Muscle of leg (tissue), 11 donors: ENCODE results near the gene FICD. TPM values are rescaled to one million over a fixed set of nuclear protein-coding genes. Genes with fewer than 3 reads are reported as not detected.
A peak's percentile ranks its signal among the peaks of the same experiment; 100 is the strongest.
"Not testable (repeated sequence)": the region's sequence is repeated elsewhere in the genome, so short reads cannot be mapped to it uniquely, and the experiment has no call there.

Experiments used
- DNase-seq: peaks from one replicate; pipeline ENCODE4 v3.0.0; 2013
- H3K27ac ChIP-seq: one replicate; pipeline ENCODE4 v1.5.1; 2013; ENCODE audit warnings: mild to moderate bottlenecking, low read length, control low read depth
- H3K27me3 ChIP-seq: one replicate; pipeline ENCODE4 v1.6.1; 2013; ENCODE audit warnings: low read length; ENCODE audit not compliant: control insufficient read depth, insufficient read depth
- H3K36me3 ChIP-seq: one replicate; pipeline ENCODE4 v1.6.1; 2013; ENCODE audit warnings: low read length; ENCODE audit not compliant: control insufficient read depth, insufficient read depth
- H3K4me1 ChIP-seq: one replicate; pipeline ENCODE4 v1.6.1; 2013; ENCODE audit warnings: low read length; ENCODE audit not compliant: control insufficient read depth, insufficient read depth
- H3K4me3 ChIP-seq: one replicate; pipeline ENCODE4 v1.5.1; 2013; ENCODE audit warnings: low read length, control low read depth
- H3K9me3 ChIP-seq: replicated peaks from 2 replicates; pipeline ENCODE4 v1.6.1; 2013; ENCODE audit warnings: low read depth, low read length; ENCODE audit not compliant: control insufficient read depth
- WGBS: methylation state at CpG from one replicate; pipeline ENCODE4 v1.1.5; 2013; ENCODE audit warnings: missing lambda C conversion rate; ENCODE audit not compliant: insufficient coverage; 5-methylcytosine and 5-hydroxymethylcytosine counted together
- polyA plus RNA-seq, 8 donors: library from polyadenylated mRNA; unstranded; fragments of 120-200 nt; gene quantifications; one replicate each; pipeline versions ENCODE4 v1.2.1 to v1.2.3, GENCODE V29; 2013; ENCODE audit warnings: inconsistent platforms in 1 of 8, low replicate concordance in 1 of 8; ENCODE audit not compliant: insufficient read length in 8 of 8, insufficient read depth in 1 of 8
- total RNA-seq: library from RNA; stranded (reverse); fragments of 120-200 nt; gene quantifications from one replicate; pipeline ENCODE4 v1.2.4, GENCODE V29; 2013

The FICD gene
- total and polyA plus RNA-seq, 9 donors: 1.8 to 3.3 (median 2.5) TPM

GRCh38 chr12:108479364-108480070 lies 35.6 kb upstream of the FICD start:
- H3K9me3 ChIP-seq: no peaks in the 10 kb centered on the region
- no peak for DNase-seq
- H3K27ac ChIP-seq: no peak overlapping the region
- H3K4me3 ChIP-seq: no peak overlapping the region
- WGBS: 24% methylated on average over 2 of the region's 6 CpGs
- no peaks in the 10 kb centered on the region for H3K4me1 ChIP-seq
- H3K36me3 ChIP-seq: no peaks in the 10 kb centered on the region
- no peaks in the 10 kb centered on the region for H3K27me3 ChIP-seq

GRCh38 chr12:108482717-108483212 lies 32.3 kb upstream of the FICD start:
- Histone ChIP-seq H3K9me3 (peaks cover 2% of the 10 kb centered on the region), H3K27me3 (peaks cover 2% of the 10 kb centered on the region), H3K4me3 (no peak overlapping the region), H3K27ac (no peak overlapping the region), H3K36me3 (no peaks in the 10 kb centered on the region), H3K4me1 (no peaks in the 10 kb centered on the region)
- no peak for DNase-seq
- no CpG with 5 or more reads among the region's 11 CpGs for WGBS

GRCh38 chr12:108483213-108484059 lies 31.6 kb upstream of the FICD start:
- Histone ChIP-seq H3K27ac (no peak overlapping the region), H3K4me3 (no peak overlapping the region), H3K36me3 (no peaks in the 10 kb centered on the region), H3K9me3 (peaks cover 2% of the 10 kb centered on the region), H3K27me3 (peaks cover 2% of the 10 kb centered on the region), H3K4me1 (no peaks in the 10 kb centered on the region)
- DNase-seq: no peak
- 67% methylated on average over 2 of the region's 6 CpGs for WGBS

GRCh38 chr12:108484431-108484830 lies 30.6 kb upstream of the FICD start:
- peaks cover 2% of the 10 kb centered on the region for H3K27me3 ChIP-seq
- no peaks in the 10 kb centered on the region for H3K4me1 ChIP-seq
- no peak overlapping the region for H3K27ac ChIP-seq

GRCh38 chr12:108484845-108485244 lies 30.2 kb upstream of the FICD start:
- no peak overlapping the region for H3K27ac ChIP-seq
- H3K36me3 ChIP-seq: no peaks in the 10 kb centered on the region
- 80% methylated on average over 1 of the region's 2 CpGs for WGBS
- H3K4me3 ChIP-seq: no peak overlapping the region
- H3K4me1 ChIP-seq: no peaks in the 10 kb centered on the region
- peaks cover 2% of the 10 kb centered on the region for H3K27me3 ChIP-seq
- peaks cover 2% of the 10 kb centered on the region for H3K9me3 ChIP-seq
- no peak for DNase-seq

More at GRCh38 chr12:108484431-108484830, 30.6 kb upstream of the FICD start:
- no peak overlapping the region for H3K4me3 ChIP-seq
- H3K36me3 ChIP-seq: no peaks in the 10 kb centered on the region
- 80% methylated on average over 1 of the region's 2 CpGs for WGBS
- peaks cover 2% of the 10 kb centered on the region for H3K9me3 ChIP-seq
- DNase-seq: no peak

- H3K27me3 ChIP-seq, H3K4me1 ChIP-seq, DNase-seq, H3K36me3 ChIP-seq, H3K9me3 ChIP-seq, H3K4me3 ChIP-seq, H3K27ac ChIP-seq: not testable (repeated sequence)
- WGBS: 73% methylated on average over 4 of the region's 7 CpGs
These were observed 29.7 kb upstream of the FICD start for GRCh38 chr12:108485371-108485770.

GRCh38 chr12:108487029-108487428 lies 28.0 kb upstream of the FICD start:
- H3K27me3 ChIP-seq, H3K27ac ChIP-seq, H3K4me1 ChIP-seq, H3K36me3 ChIP-seq, H3K4me3 ChIP-seq, DNase-seq, H3K9me3 ChIP-seq: not testable (repeated sequence)
- no CpG with 5 or more reads among the region's 4 CpGs for WGBS

- no peak for DNase-seq
- no CpG with 5 or more reads among the region's 2 CpGs for WGBS
- Histone ChIP-seq H3K27ac (no peak overlapping the region), H3K4me3 (no peak overlapping the region), H3K36me3 (no peaks in the 10 kb centered on the region), H3K27me3 (peaks cover under 1% of the 10 kb centered on the region), H3K9me3 (peaks cover 2% of the 10 kb centered on the region), H3K4me1 (no peaks in the 10 kb centered on the region)
These were observed 23.8 kb upstream of the FICD start for GRCh38 chr12:108491256-108491655.

GRCh38 chr12:108495054-108495453 lies 20.0 kb upstream of the FICD start:
- H3K27ac ChIP-seq: no peak overlapping the region
- no peak overlapping the region for H3K4me3 ChIP-seq
- H3K27me3 ChIP-seq: peaks cover 2% of the 10 kb centered on the region
- H3K9me3 ChIP-seq: no peaks in the 10 kb centered on the region
- no peaks in the 10 kb centered on the region for H3K4me1 ChIP-seq
- H3K36me3 ChIP-seq: no peaks in the 10 kb centered on the region
- no CpG with 5 or more reads among the region's 1 CpG for WGBS
- peak; percentile 11 for DNase-seq

- no peaks in the 10 kb centered on the region for H3K4me1 ChIP-seq
- DNase-seq: no peak
- peaks cover 2% of the 10 kb centered on the region for H3K27me3 ChIP-seq
- WGBS: 52% methylated on average over 9 of the region's 11 CpGs
- no peak overlapping the region for H3K27ac ChIP-seq
- H3K9me3 ChIP-seq: no peaks in the 10 kb centered on the region
- H3K4me3 ChIP-seq: no peak overlapping the region
- H3K36me3 ChIP-seq: no peaks in the 10 kb centered on the region
These were observed 19.1 kb upstream of the FICD start for GRCh38 chr12:108495823-108496579.
